ENCODE data around the gene DSE.

The DSE gene

GRCh38 chr6:116409756-116410155 lies 39.0 kb downstream of the DSE start:
- H3K4me3 ChIP-seq (ENCODE audit: low read depth, low read length): no peak overlapping the region

GRCh38 chr6:116411284-116411623 lies 40.5 kb downstream of the DSE start:
- H3K4me3 ChIP-seq (ENCODE audit: low read depth, low read length): no peak overlapping the region

DNA sequence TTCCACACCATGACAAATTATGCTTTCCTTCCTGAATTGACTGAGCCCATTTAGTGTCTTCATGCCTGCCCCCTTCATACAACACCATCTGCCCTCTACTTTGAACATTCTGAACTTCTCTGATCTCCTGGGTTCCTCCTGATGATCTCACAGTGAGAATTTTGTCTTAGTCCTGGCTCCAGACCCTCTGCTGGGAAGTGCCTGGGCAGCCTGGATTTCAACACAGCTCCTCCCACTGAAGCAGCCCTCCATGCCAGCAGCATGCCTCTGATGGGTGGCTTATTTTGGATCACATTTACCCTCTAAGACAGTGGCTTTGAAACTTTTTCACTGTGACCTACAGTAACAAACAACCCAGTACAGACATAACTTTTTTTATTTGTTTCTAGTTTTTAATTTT lies 41.5 kb downstream of the DSE start:
- H3K4me3 ChIP-seq (ENCODE audit: low read depth, low read length): no peak overlapping the region

DNA sequence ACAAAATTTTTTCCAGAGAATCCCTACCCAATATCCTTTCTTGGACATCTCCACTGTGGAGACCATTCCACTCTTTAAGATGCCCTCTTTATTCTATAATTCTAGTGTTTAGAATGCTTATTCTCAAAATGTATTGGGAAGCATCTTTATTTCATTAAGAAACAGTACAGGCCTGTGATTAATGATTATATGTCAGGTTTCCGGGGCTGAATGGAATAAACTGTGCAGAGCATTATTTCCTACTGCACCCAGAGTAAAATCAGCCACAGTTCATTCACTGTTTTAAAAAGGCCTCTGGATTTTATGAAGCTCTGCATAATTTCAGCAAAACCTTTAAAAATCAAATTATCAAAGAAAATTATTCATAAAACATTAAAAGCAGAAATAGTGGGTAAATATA lies 42.6 kb downstream of the DSE start:
- no peak overlapping the region for H3K4me3 ChIP-seq (ENCODE audit: low read depth, low read length)

GRCh38 chr6:116417661-116418060 lies 46.9 kb downstream of the DSE start:
- no peak overlapping the region for H3K4me3 ChIP-seq (ENCODE audit: low read depth, low read length)

GRCh38 chr6:116419069-116419786 lies 48.5 kb downstream of the DSE start:
- H3K4me3 ChIP-seq (ENCODE audit: low read depth, low read length): no peak overlapping the region

DNA sequence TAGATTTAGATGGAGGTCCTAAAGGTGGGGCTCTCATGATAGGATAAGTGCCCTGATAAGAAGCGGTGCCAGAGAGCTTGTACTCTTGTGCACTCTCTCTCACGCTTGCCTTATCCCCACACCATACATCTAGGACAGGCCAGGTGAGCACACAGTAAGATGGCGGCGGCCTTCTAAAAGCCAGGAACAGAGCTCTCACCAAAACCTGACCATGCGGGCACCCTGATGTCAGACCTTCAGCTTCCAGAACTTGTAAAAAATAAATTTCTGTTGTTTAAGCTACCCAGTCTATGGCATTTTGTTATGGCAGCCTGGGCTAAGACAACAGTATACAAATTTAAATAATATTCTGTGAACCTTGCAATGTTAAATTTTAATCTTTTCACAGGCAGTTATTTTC lies 49.6 kb downstream of the DSE start:
- no peak overlapping the region for H3K4me3 ChIP-seq (ENCODE audit: low read depth, low read length)

- no peak overlapping the region for H3K4me3 ChIP-seq (ENCODE audit: low read depth, low read length)
These were observed 51.5 kb downstream of the DSE start for GRCh38 chr6:116422238-116422637.

GRCh38 chr6:116424001-116424400 lies 53.3 kb downstream of the DSE start:
- no peak overlapping the region for H3K4me3 ChIP-seq (ENCODE audit: low read depth, low read length)

DNA sequence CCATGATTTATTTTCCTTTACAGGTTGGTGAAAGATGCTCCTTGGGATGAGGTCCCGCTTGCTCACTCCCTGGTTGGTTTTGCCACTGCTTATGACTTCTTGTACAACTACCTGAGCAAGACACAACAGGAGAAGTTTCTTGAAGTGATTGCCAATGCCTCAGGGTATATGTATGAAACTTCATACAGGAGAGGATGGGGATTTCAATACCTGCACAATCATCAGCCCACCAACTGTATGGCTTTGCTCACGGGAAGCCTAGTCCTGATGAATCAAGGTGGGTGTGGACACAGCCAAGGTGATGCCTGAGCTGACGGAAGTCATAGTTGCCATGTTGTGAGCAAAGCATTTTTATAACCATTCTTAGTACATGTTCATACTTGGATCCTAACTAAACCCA lies 55.8 kb downstream of the DSE start:
- no peak overlapping the region for H3K4me3 ChIP-seq (ENCODE audit: low read depth, low read length)

GRCh38 chr6:116429111-116429510 lies 58.4 kb downstream of the DSE start:
- H3K4me3 ChIP-seq (ENCODE audit: low read depth, low read length): no peak overlapping the region

DNA sequence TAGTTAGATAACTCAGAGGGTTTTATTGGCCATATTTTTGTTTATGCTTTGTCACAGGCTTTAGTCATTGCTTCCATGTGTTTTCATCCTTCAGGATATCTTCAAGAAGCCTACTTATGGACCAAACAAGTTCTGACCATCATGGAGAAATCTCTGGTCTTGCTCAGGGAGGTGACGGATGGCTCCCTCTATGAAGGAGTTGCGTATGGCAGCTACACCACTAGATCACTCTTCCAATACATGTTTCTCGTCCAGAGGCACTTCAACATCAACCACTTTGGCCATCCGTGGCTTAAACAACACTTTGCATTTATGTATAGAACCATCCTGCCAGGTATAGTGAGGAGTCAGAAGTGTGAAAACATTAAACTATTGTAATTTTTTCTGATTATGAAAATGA lies 60.1 kb downstream of the DSE start:
- H3K4me3 ChIP-seq (ENCODE audit: low read depth, low read length): no peak overlapping the region

DNA sequence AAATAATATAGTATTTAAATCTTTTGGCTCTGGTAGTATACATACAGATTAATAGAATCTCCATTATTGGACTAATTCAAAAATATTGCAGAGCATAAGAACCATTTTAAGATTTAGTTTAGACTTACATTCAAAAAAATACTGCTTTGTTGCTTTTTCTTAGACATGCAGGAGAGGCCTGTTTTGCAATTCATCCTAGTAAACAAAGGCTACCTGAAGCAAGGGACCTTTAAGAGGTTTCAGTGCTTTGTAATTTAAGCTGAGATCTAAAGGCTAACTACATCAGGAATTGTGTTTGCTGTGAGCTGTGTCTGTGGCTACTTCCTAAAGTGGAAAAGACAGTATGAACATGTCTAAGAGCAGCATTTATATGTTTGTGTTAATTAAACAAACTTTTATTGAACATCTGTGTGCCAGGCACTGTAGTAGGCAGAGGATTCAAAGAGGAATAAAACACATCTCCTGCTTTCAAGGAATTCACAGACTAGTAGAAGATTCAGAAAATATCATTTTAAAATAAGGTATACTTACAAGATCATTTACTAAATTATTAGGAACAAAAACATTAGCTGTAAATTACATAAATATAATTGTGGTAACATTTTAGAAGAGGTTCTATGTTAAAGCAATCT lies 61.3 kb downstream of the DSE start:
- no peak overlapping the region for H3K4me3 ChIP-seq (ENCODE audit: low read depth, low read length)

DNA sequence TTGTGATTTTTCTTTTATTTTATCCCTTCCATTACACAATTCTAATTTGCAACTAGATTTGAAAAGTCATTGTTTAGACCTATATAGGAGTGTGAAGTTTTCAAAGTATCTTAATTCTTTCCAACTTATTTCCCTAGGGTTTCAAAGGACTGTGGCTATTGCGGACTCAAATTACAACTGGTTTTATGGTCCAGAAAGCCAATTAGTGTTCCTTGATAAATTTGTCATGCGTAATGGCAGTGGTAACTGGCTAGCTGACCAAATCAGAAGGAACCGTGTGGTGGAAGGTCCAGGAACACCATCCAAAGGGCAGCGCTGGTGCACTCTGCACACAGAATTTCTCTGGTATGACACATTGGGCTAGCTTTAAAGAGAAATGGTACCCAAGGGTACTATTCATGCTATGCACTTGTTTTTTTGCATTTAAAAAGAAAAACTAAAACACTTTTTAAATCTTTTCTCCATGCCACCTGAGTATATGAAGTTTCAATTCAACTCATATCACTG lies 62.5 kb downstream of the DSE start:
- no peak overlapping the region for H3K4me3 ChIP-seq (ENCODE audit: low read depth, low read length)

DNA sequence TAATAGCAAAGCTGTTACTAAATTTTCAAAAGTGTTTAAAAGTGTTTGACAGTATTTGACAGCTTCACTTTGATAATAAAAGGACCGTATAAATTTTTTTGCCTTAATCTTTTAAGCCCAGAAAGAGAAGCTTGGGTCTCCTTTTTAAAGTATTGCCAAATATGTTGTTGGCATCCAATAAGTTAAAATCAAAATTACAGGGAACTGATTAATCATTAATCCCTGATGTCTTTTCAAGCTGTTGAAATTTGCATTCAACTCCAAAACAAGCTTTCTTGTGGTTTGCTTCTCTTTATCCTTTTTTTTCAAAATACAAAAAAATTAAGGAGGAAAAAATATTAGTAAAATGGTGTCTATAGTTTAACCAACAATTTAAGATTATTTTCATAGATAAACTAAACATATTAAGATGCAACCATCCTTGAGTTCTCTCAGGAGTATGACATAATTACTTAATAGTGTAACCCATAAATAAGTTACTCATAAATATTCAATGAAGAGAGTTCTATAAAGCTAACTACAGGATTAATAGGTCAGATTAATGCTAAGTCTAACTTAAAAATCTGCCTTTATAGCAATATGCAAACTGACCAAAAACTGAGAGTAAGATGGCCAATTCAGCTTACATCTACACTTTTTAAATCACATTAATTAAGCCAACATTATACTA lies 63.4 kb downstream of the DSE start:
- no peak overlapping the region for H3K4me3 ChIP-seq (ENCODE audit: low read depth, low read length)

GRCh38 chr6:116436586-116436985 lies 65.8 kb downstream of the DSE start:
- no peak overlapping the region for H3K4me3 ChIP-seq (ENCODE audit: low read depth, low read length)

DNA sequence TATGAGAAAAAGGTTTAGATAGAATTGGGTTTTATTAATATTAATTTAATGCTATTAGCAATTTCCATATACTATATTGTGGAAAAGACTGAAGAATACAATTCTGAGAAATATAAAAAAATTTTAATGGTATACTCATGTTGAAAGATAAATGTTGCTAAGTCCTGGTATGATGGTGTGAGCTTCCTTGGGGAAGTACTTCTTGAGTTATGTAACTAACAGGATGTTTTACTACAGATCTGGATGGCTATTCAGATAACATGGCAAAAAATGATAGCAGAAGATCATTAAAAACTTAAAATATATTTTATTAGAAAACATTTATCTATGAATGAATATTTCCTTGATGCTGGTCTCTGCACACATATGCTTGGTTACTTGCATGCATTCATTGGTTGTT lies 66.9 kb downstream of the DSE start:
- H3K4me3 ChIP-seq (ENCODE audit: low read depth, low read length): no peak overlapping the region

DNA sequence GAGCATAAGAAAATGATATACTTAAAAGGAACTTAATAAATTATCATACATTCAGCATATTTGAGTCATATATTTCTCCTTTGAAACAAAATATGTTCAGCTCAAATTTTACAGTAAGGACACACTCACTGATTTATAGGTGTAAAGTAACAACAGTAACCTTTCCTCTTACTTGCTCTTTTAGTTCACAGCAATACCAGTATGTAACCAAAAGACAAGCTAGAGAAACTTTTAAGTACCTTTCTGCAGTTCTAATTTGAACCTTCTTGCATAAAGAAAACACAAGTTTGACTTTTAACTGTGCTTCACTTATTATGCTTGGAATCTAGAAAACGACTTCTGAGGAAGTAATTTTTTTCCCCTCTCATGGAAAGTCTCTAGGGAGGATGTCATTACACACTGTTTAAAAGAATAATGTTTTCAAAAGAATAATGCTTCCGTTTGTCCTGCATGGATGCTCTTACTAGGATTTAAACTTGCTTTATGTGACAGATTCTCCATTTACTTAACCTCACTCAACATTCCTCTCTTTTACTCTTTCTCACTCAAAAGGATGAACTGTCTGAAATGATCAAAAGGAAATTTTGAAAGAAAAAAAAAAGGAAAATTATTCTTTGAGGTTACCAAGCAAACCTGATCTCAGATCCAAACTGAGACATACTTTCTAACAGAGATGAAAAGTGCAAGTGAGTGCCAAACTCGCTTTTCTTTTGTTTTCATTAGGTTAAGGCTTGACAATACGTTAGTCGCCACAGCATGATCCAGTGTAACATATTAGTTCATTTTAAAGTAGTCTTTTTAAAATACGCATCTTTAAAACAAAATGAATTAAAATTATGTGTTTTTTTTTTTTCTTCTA lies 68.1 kb downstream of the DSE start:
- H3K4me3 ChIP-seq (ENCODE audit: low read depth, low read length): no peak overlapping the region

DNA sequence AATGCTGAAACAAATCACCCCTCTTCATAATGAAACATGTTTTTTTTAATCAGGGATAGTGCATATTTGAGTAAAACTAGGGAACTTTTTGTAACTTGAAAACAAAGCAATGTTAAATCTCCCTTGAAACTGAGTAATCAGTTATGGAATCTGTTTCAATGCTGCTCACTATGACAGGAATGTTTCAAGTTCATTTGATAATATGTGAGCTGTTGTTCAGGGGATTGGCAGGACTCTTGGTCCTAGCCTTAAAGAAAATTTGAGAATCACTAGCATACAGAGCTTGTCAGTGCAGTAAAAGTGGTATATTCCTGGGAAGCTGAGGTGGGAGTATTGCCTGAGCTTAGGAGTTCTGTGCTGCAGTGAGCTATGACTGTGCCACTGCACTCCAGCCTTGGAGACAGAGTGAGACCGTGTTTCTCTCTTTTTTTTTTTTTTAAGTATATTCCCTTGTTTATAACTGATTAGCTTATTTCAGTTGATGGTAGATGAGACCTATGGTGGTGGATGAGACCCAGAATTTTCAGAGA lies 68.8 kb downstream of the DSE start:
- no peak overlapping the region for H3K4me3 ChIP-seq (ENCODE audit: low read depth, low read length)

GRCh38 chr6:116443105-116443504 lies 72.4 kb downstream of the DSE start:
- H3K4me3 ChIP-seq (ENCODE audit: low read depth, low read length): no peak overlapping the region

GRCh38 chr6:116444092-116444491 lies 73.3 kb downstream of the DSE start:
- H3K4me3 ChIP-seq (ENCODE audit: low read depth, low read length): no peak overlapping the region

Measured in iPS-11a (cell line).